ENCODE results near the gene ARMC2. TPM values are rescaled to one million over a fixed set of nuclear protein-coding genes. Genes with fewer than 3 reads are reported as not detected.

ARMC2 gene
- polyA plus RNA-seq, 6 donors from 2014 or later, result 3.4 to 4.9 (median 4.4) TPM

DNA sequence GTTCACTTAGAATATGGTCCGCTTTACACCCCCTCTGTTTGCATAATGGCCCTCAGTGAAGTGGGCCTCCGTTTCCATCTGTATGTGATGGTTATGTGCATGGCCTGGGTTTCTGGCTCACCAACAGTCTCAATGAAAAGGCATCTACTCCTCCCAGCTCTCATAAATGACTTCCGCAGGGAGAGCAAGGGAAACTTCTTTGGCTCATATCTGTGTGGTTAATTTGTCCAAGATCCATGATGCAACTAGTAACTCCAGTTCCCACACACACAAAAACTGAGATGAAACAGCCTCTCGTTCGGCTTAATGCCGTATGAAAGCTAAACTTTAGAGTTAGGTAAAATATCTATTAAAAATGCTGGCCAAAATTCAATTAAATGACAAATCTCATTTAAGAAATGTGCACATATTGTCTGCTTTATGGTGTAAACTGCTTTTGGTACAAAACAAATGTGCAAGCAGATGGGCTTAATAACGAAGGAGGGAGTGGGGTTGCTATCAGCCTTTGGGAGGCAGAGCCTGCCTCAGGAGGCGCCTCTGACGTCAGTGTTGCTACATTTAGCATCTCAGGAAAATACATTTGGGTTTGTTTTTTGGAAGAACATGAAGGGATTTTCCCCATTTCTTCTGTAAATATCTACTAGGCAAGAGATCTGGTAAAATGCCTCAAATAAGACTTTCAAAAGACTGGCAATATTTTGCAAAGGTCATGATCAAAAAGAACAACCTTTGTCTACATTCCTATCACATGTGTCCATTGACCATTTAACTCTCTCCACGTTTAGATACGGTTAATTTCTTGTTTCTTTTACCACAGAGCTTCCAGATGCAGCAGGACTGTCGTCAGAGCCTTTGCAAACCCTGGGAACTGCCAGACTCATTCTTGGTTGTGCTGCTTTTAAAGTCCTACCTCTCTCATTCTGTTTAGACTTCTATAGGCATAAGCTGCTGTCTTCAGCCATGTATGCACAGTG is 96.8 kb downstream of the ARMC2 start:
- no peaks in the 10 kb centered on the region for H3K27me3 Mint-ChIP-seq
- no peak for DNase-seq

DNA sequence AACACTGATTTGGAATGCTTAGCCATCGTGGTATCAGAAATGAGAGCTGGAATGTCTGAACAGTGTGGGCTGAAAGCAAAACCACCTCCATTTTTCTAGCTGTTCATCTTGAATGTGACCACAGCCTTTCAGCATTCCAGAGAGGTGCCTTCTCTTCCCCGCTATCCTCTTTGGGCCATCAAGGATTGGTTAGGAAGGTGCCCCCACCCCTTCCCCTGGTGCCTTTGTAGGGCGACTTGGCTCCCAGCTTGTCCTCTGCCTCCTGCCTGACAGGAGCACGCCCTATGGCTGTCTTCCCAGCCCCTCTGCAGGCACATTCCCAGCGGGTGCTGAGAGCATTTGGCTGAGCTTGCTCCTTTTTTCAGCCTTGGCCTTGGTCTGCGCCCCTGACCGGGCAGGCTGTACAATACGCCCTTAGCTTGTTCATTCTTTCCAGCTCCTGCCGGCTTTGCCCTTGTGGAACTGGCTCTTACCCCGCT is 97.5 kb downstream of the ARMC2 start:
- no peak for ATAC-seq (ENCODE audit: low read depth in 2 of 2)
- peaks cover 28 to 44% (median 35%) of the 10 kb centered on the region in 3 donors for H3K4me1 Mint-ChIP-seq
- no peak overlapping the region for H3K4me3 Mint-ChIP-seq
- H3K27me3 Mint-ChIP-seq, result no peaks in the 10 kb centered on the region
- no peaks in the 10 kb centered on the region for H3K36me3 Mint-ChIP-seq
- no peaks in the 10 kb centered on the region for H3K9me3 Mint-ChIP-seq
- no peak overlapping the region for H3K27ac Mint-ChIP-seq
- no peak for DNase-seq

More for the DNA sequence above, 96.8 kb downstream of the ARMC2 start:
- Mint-ChIP-seq H3K4me3 (peak overlapping the region in 1 of 8 donors; percentile 11), H3K4me1 (peaks cover 28 to 47% (median 35%) of the 10 kb centered on the region in 3 donors), H3K27ac (peak overlapping the region in 2 of 6 donors; percentile 16 to 78), H3K36me3 (no peaks in the 10 kb centered on the region), H3K9me3 (no peaks in the 10 kb centered on the region)
- ATAC-seq (ENCODE audit: low read depth in 2 of 2), result no peak

DNA sequence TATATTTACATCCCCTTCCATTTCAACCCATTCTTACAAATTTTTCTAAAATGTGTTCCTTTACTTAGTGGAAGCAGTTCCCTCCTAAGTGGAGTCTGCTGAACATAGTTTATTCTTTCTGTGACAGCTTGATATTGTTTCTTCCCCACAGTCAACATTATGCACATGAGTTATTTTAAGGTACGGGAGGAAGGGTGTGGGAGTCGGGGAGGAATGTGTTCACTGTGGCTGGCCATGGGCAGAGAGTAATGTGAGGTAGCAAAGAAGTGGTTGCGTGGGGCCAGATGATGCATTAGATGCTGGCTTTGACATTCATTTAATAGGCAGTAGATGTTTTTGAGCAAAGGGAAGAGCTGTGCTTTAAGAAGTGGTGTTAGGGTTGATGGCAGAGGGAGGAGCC is 98.5 kb downstream of the ARMC2 start:
- Mint-ChIP-seq H3K27ac (peak overlapping the region in 1 of 6 donors; percentile 70), H3K4me3 (peak overlapping the region in 2 of 8 donors; percentile 2 to 52)

DNA sequence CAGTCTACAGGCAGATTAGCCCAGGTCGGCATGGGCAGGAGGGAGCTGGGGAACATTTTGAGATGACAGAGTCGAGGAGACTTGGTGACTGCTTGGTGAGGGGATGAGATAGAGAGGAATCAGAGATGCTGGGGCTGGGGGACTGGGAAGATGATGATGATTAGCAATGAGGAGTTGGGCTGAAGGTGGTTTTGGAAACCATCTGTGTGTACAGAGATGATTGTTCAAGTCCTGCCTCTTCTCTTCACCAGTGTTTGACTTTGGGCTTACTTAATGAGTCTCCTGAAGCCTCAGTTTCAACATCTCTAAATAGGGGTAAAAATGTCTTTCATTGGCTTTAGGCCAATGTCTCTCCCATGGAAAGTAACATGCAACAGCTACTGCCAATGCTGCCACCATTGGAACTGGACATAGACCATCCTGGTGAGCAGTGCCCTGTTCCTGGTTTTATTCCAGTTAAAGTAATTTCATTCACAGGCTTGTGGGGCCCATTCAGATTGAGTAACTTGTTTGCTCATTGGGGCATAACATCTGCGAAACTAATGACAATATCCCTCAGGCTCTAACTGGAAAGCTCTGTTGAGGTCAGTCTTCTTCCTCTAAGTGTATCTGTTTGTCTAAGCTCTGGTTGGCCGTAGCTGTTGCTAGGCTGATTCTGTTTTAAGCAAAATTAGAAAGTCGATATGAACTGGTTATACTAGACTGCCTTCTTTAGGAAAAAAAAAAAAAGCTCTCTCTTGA is 99.1 kb downstream of the ARMC2 start:
- Mint-ChIP-seq H3K27me3 (no peaks in the 10 kb centered on the region), H3K36me3 (no peaks in the 10 kb centered on the region), H3K27ac (peak overlapping the region in 1 of 6 donors; percentile 70), H3K9me3 (no peaks in the 10 kb centered on the region), H3K4me3 (peak overlapping the region in 3 of 8 donors; percentile 2 to 52 (median 27)), H3K4me1 (peaks cover 27 to 40% (median 33%) of the 10 kb centered on the region in 3 donors)
- DNase-seq (no peak), ATAC-seq (ENCODE audit: low read depth in 2 of 2) (peak; percentile 27 to 53)

More for the DNA sequence above, 98.5 kb downstream of the ARMC2 start:
- DNase-seq, result no peak
- H3K9me3 Mint-ChIP-seq, result no peaks in the 10 kb centered on the region
- no peak for ATAC-seq (ENCODE audit: low read depth in 2 of 2)
- no peaks in the 10 kb centered on the region for H3K27me3 Mint-ChIP-seq
- H3K4me1 Mint-ChIP-seq, result peaks cover 28 to 44% (median 35%) of the 10 kb centered on the region in 3 donors
- H3K36me3 Mint-ChIP-seq, result no peaks in the 10 kb centered on the region

DNA sequence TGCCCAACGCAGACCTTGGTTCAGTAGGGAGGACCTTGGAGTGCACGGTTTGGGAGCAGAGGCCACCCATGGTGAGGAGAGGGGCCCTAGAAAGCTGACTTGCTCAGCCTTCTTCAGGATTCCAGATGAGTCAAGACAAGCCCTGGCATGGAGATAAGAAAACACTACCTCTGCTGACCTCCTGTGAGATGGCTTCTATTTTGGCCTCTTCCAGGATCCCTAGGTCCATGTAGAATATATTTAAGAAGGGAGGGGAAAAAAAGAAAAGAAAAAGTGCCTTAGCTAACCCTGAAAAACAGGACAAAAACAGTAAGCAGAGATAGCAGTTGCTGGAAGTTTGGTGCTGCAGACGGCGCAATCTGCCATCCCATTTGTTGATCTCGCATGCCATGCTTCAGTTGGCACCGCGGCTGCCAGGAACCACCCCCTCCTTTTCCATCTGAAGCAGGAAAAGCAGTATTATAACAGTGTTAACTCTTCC is 100.0 kb downstream of the ARMC2 start:
- peak overlapping the region in 6 of 8 donors; percentile 37 to 84 (median 57) for H3K4me3 Mint-ChIP-seq
- DNase-seq (no peak), ATAC-seq (ENCODE audit: low read depth in 2 of 2) (peak in 1 of 2 donors; percentile 25)
- H3K9me3 Mint-ChIP-seq, result no peaks in the 10 kb centered on the region
- H3K4me1 Mint-ChIP-seq, result peaks cover 18 to 31% (median 25%) of the 10 kb centered on the region in 3 donors
- H3K36me3 Mint-ChIP-seq, result no peaks in the 10 kb centered on the region
- peak overlapping the region in 4 of 6 donors; percentile 43 to 90 (median 45) for H3K27ac Mint-ChIP-seq
- H3K27me3 Mint-ChIP-seq, result no peaks in the 10 kb centered on the region

DNA sequence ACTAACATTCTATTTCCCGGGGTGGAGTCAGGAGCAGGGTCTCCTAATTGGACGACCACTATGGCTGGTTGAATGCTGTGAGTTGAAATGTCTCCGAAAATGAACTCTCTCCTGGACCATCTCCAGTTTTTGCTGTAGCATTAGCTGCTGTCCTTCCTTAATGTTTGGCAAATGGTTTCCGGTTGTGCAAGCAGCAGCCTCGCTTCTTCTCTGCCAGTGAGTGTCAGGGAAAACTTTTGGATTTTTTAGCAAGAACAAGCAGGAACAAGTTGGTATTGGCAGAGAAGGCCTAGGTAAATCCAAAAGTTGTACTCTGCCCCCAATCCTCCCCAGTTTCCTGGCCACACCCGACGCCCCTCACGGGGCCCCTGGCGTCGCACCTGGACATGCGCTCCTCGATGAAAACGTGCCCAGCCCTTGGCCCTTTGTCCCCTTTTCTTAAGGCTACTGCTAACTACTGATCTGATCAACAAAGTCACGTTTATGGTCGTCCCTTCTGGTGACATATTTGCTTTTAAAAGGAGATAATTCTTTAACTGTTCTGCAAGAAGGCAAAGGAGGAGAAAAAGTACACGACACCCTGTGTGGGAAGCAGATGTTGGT is 103.2 kb downstream of the ARMC2 start:
- no peaks in the 10 kb centered on the region for H3K36me3 Mint-ChIP-seq
- H3K27ac Mint-ChIP-seq, result peak overlapping the region in 2 of 6 donors; percentile 16 to 31
- no peak overlapping the region for H3K4me3 Mint-ChIP-seq
- no peaks in the 10 kb centered on the region for H3K9me3 Mint-ChIP-seq
- ATAC-seq (ENCODE audit: low read depth in 2 of 2) (no peak), DNase-seq (no peak)
- H3K4me1 Mint-ChIP-seq, result peaks cover 18 to 26% (median 25%) of the 10 kb centered on the region in 3 donors
- H3K27me3 Mint-ChIP-seq, result no peaks in the 10 kb centered on the region

DNA sequence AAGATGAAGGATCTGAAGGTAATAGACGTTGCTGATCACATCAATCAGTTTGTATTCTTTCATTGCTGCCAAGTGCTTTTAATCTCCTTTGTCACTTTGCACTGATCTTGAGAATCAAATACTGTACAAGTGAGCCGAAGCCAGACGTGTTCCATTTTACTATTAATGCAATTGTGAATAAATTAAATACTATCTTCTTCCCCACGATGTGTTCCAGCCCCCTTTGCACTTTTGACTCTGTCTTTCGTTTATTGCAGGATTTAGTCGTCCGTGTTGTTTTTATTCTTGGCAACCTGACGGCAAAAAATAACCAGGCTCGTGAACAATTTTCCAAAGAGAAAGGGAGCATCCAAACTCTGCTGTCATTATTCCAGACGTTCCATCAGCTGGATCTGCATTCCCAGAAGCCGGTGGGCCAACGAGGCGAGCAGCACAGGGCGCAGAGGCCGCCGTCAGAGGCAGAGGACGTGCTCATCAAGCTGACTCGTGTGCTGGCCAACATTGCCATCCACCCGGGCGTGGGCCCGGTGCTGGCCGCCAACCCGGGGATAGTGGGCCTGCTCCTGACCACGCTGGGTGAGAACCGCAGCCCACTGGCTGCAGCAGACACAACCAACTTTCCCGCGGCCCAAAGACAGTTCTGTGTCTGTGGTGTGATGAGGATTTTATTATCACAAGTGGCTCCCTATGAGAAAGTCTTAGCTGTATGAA is 104.7 kb downstream of the ARMC2 start:
- no peak overlapping the region for H3K4me3 Mint-ChIP-seq
- no peaks in the 10 kb centered on the region for H3K27me3 Mint-ChIP-seq
- ATAC-seq (ENCODE audit: low read depth in 2 of 2) (no peak), DNase-seq (no peak)
- no peaks in the 10 kb centered on the region for H3K36me3 Mint-ChIP-seq
- peaks cover 10 to 12% (median 11%) of the 10 kb centered on the region in 3 donors for H3K4me1 Mint-ChIP-seq
- no peaks in the 10 kb centered on the region for H3K9me3 Mint-ChIP-seq
- H3K27ac Mint-ChIP-seq, result no peak overlapping the region

DNA sequence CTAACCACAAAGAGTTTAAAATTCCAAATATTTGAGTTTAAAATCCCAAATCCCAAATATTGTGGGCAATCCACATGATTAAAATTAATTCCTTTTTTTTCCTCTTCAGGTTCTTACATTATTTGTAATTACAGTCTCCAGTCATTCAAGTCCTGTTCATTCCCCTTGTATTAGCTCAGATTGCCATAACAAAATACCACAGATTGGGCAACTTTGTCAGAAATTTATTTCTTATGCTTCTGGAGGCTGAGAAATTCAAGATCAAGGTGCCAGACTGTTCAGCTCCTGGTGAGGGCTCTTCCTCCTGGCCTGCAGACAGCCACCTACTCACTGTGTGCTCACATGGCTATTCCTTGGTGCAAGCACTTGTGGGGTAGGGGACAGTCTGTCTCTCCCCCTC is 105.5 kb downstream of the ARMC2 start:
- Mint-ChIP-seq H3K27ac (no peak overlapping the region), H3K36me3 (no peaks in the 10 kb centered on the region), H3K27me3 (no peaks in the 10 kb centered on the region), H3K9me3 (no peaks in the 10 kb centered on the region), H3K4me1 (peaks cover 4 to 9% (median 5%) of the 10 kb centered on the region in 3 donors), H3K4me3 (no peak overlapping the region)
- ATAC-seq (ENCODE audit: low read depth in 2 of 2), result no peak
- DNase-seq, result no peak

DNA sequence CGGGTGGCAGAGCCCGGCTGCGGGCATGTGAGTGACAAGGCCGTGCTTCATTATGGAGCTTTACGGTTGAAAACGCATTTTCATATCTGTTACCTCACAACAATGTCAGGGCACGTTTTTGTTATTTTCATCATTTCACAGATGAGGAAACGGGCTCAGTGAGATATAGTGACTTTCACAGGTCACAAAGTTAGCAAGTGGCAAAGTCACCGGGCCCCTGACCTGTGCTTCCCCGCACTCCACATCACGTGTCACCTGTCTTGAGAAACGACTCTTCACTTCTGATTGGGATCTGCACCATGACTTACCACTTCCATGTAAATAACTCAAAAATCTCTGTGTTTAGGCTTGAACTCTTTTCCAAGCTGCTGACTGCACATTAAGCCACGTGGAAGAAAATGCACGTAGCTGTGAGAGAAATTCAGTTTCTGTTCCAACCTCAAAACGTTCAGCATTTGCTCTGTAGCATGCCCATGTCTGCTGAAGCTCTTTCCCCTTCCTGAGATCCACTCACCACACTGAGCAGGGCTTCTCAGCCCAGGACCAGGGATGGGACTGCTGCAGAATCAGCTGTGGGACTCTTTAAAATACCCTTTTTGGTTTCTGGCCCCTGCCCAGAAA is 107.2 kb downstream of the ARMC2 start:
- H3K36me3 Mint-ChIP-seq, result no peaks in the 10 kb centered on the region
- H3K9me3 Mint-ChIP-seq, result no peaks in the 10 kb centered on the region
- H3K27me3 Mint-ChIP-seq, result no peaks in the 10 kb centered on the region
- ATAC-seq (ENCODE audit: low read depth in 2 of 2), result no peak
- peaks cover 10 to 18% (median 18%) of the 10 kb centered on the region in 3 donors for H3K4me1 Mint-ChIP-seq
- H3K4me3 Mint-ChIP-seq, result no peak overlapping the region
- H3K27ac Mint-ChIP-seq, result no peak overlapping the region
- no peak for DNase-seq

DNA sequence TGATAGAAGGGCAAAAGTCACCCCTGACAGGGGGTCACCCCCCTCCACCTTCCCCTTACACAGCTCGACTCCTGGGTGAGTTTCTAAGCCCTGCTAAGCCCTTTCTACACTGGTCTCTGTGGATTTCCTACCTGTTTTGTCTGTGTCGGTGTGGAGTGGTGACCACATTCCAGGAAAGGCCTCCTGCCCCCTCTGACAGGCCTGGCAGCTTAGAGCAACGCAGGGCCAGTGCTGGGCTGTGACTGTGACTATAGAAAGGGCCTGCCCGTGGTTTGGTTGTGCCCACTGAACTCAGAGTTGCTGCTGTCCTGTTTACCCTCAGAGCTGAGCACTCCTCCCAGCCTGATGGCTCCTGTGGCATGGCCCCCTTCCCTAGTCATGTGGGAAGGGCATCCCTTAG is 109.0 kb downstream of the ARMC2 start:
- Mint-ChIP-seq H3K27ac (peak overlapping the region in 2 of 6 donors; percentile 47 to 88), H3K27me3 (peaks cover 0 to 4% (median 0%) of the 10 kb centered on the region in 3 donors), H3K4me3 (no peak overlapping the region), H3K9me3 (no peaks in the 10 kb centered on the region), H3K4me1 (peaks cover 10 to 20% (median 18%) of the 10 kb centered on the region in 3 donors), H3K36me3 (no peaks in the 10 kb centered on the region)
- ATAC-seq (ENCODE audit: low read depth in 2 of 2) (no peak), DNase-seq (no peak)

DNA sequence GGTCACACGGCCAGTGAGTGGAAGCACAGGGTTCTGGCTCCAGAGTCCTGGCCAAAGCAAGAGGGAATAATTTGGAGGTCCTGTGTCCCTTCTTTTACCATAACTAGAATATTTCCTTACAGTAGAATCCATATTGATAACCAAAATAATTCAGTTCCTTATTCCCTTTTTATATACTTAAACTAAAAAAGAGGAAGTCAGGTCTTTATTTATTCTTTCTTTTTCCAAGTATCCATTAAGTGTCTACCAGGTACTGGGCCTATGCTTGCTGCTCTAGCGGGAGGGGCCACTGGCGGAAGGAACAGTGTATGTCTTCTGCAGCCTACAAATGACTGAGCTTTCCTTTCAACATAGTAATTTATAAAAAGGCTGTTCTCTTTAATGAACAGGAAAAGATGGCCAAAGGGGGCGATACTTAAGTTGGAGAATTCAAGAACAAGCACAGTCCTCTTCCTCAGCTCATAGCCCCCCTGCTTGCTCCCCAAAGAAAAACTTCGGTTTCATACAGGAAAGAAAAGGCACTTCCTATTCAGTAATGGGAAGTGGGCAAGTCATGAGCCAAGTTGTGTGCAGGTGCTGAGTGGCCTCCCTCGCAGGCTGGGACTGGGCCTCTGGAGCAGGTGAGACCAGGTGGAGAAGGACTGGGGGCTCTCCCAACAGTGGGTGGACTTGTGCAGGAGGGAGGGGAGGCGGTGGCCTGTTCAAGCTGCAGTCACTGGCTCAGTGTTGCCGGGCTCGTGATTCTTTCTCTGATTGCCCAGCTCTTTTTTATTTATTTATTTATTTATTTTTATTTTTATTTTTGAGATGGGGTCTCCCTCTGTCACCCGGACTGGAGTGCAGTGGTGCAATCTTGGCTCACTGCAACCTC is 110.9 kb downstream of the ARMC2 start:
- ATAC-seq (ENCODE audit: low read depth in 2 of 2) (peak; percentile 43 to 57), DNase-seq (peak; percentile 2)
- peak overlapping the region in 4 of 6 donors; percentile 8 to 85 (median 61) for H3K27ac Mint-ChIP-seq
- H3K4me3 Mint-ChIP-seq, result peak overlapping the region in 3 of 8 donors; percentile 24 to 73 (median 46)
- H3K36me3 Mint-ChIP-seq, result no peaks in the 10 kb centered on the region
- H3K9me3 Mint-ChIP-seq, result no peaks in the 10 kb centered on the region
- H3K4me1 Mint-ChIP-seq, result peaks cover 10 to 20% (median 18%) of the 10 kb centered on the region in 3 donors
- H3K27me3 Mint-ChIP-seq, result peaks cover 0 to 4% (median 0%) of the 10 kb centered on the region in 3 donors

Measured in naive B cell (primary cell).